RWPE2 (cell line): Measurements from ENCODE around the gene MELTF.

Experiments
- ATAC-seq: fragments of 200-7000 bp; cut with Tn5 transposase; 3 replicates; pipeline ENCODE4 v1.9.1; 2021; ENCODE audit warnings: low read depth
- DNase-seq: peaks from one replicate; pipeline ENCODE4 v3.0.0-alpha.2; 2020; ENCODE audit warnings: low spot score
- H3K27ac ChIP-seq: fragments of 450-650 bp; 2 replicates; pipeline ENCODE4 v1.5.1; 2017; ENCODE audit warnings: mild to moderate bottlenecking; ENCODE audit not compliant: poor library complexity, severe bottlenecking
- H3K27me3 ChIP-seq: fragments of 250-450 bp; sonication (Bioruptor Pico); 2 replicates; pipeline ENCODE4 v1.5.1; 2021; ENCODE audit warnings: mild to moderate bottlenecking, moderate library complexity; ENCODE audit not compliant: insufficient read depth, poor library complexity, severe bottlenecking
- H3K36me3 ChIP-seq: fragments of 250-450 bp; sonication (Bioruptor Pico); 2 replicates; pipeline ENCODE4 v1.5.1; 2020; ENCODE audit warnings: low read depth, mild to moderate bottlenecking, moderate library complexity
- H3K4me1 ChIP-seq: fragments of 250-450 bp; sonication (Bioruptor Pico); 2 replicates; pipeline ENCODE4 v1.5.1; 2021; ENCODE audit warnings: mild to moderate bottlenecking, moderate library complexity; ENCODE audit not compliant: insufficient read depth, poor library complexity, severe bottlenecking
- H3K4me3 ChIP-seq: fragments of 250-450 bp; sonication (Bioruptor Pico); 2 replicates; pipeline ENCODE4 v1.5.1; 2021; ENCODE audit warnings: mild to moderate bottlenecking, moderate library complexity; ENCODE audit not compliant: severe bottlenecking
- H3K9me3 ChIP-seq: fragments of 250-450 bp; sonication (Bioruptor Pico); 2 replicates; pipeline ENCODE4 v1.5.1; 2021; ENCODE audit warnings: mild to moderate bottlenecking, moderate library complexity; ENCODE audit not compliant: severe bottlenecking
- TF ChIP-seq, protein P1 (sequence below): fragments of 450-650 bp; IDR thresholded peaks from one replicate; pipeline ENCODE4 v1.5.1; 2017; ENCODE audit warnings: mild to moderate bottlenecking, moderate library complexity; ENCODE audit not compliant: poor library complexity, severe bottlenecking

MELTF gene

DNA sequence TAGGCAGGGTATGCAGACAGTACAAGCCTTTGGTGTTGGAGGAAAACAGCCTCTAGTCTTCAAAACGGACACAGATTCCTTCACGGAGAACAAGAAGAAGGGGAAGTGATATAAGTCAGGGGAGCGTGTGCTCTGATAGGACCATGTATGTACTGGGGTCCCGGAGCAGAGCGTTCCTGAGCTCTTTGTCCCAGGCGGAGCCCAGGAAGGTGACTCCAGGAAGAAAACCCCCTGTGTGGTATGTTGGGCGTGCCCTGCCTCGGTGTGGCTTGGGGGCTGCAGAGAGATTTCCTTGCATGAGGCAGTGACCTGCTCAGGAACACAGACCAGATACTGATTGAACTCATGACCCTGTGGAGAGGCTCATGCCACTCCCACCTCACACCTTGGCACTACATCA lies 21.7 kb downstream of the MELTF start:
- TF ChIP-seq, protein P1, sequence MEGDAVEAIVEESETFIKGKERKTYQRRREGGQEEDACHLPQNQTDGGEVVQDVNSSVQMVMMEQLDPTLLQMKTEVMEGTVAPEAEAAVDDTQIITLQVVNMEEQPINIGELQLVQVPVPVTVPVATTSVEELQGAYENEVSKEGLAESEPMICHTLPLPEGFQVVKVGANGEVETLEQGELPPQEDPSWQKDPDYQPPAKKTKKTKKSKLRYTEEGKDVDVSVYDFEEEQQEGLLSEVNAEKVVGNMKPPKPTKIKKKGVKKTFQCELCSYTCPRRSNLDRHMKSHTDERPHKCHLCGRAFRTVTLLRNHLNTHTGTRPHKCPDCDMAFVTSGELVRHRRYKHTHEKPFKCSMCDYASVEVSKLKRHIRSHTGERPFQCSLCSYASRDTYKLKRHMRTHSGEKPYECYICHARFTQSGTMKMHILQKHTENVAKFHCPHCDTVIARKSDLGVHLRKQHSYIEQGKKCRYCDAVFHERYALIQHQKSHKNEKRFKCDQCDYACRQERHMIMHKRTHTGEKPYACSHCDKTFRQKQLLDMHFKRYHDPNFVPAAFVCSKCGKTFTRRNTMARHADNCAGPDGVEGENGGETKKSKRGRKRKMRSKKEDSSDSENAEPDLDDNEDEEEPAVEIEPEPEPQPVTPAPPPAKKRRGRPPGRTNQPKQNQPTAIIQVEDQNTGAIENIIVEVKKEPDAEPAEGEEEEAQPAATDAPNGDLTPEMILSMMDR: no peak
- ATAC-seq (no peak), DNase-seq (peak; percentile 21)
- H3K4me3 ChIP-seq: no peak overlapping the region
- no peaks in the 10 kb centered on the region for H3K27me3 ChIP-seq
- no peak overlapping the region for H3K27ac ChIP-seq
- H3K9me3 ChIP-seq: no peaks in the 10 kb centered on the region
- no peaks in the 10 kb centered on the region for H3K4me1 ChIP-seq
- 0 out of 2 replicates have a peak, but pooled peaks cover 8% of the 10 kb centered on the region for H3K36me3 ChIP-seq

DNA sequence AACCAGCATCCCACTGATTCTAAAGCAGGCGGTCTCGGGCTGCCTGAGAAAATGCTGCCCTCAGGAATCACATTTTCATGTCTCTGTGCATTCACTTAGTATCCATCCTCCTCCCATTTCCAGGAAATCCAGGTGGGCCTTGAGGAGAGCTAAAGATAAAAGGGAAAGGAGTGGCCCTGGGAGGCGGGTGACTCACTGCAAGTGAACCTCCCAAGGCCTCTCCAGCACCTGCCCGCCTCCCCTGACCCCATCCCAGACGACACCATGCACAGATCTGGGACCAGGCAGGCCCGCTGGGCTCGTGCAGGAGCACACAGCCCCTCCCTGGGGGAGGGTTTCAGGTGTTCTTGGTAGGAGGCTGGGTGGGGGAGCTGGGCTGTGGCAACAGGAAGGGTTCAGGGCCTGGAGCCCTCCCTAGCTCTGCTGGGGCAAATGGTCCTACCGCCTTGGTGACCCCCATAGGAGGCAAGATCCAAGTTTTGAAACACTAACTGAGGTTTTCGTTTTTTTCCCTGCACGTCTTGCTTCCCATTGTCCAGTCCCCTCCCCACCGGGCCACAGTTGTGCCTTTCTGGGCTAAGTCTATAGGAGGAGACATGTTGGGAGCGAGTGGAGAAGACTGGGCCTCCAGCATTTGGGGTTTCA lies 22.2 kb downstream of the MELTF start:
- no peak overlapping the region for H3K4me3 ChIP-seq
- H3K4me1 ChIP-seq: no peaks in the 10 kb centered on the region
- no peaks in the 10 kb centered on the region for H3K9me3 ChIP-seq
- H3K27ac ChIP-seq: no peak overlapping the region
- peak; percentile 48 for ATAC-seq
- H3K36me3 ChIP-seq: 0 out of 2 replicates have a peak, but pooled peaks cover 8% of the 10 kb centered on the region
- H3K27me3 ChIP-seq: no peaks in the 10 kb centered on the region
- TF ChIP-seq, protein P1: no peak
- DNase-seq: peak; percentile 55

DNA sequence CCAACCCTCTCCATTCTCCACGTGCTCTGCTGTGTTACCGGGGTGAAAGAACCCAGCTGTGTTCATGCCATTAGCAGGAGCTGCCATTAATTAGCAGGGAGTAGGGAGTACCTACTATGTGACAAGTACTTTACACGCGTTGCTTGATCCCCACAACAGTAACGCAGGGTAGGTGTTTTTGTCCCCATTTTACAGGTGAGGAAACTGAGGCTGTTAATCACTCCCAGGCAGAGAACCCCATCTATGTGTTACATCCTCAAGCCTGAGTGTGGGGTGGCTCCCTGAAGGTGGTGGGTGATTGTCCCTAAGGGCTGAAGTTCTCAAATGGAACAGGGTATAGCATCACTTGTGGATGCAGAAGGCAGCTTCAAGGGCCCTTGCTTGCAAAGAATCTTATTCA lies 22.8 kb downstream of the MELTF start:
- no peak for DNase-seq
- TF ChIP-seq, protein P1: no peak
- H3K27ac ChIP-seq: no peak overlapping the region
- no peak for ATAC-seq
- H3K36me3 ChIP-seq: 0 out of 2 replicates have a peak, but pooled peaks cover 8% of the 10 kb centered on the region
- no peaks in the 10 kb centered on the region for H3K27me3 ChIP-seq
- no peak overlapping the region for H3K4me3 ChIP-seq
- H3K9me3 ChIP-seq: no peaks in the 10 kb centered on the region
- peaks cover 2% of the 10 kb centered on the region for H3K4me1 ChIP-seq

DNA sequence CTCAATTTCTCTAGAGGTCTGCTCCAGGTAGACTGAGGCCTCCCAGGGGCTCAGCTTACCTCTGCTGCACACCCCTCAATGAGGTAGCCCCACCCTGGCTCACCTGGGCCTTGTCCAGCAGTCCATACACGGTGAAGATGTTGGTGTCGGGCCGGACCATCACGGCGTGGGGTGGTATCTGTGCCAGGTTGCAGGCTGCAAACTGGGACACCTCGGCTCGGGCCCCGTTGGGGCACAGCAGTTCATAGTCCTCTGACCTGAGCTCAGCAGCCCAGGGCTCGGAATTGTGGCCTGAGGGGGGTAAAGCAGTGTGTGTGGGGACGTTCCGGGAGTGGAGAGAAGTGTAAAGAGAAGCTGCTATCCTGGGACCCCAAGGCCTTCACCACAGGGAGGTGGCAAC lies 23.2 kb downstream of the MELTF start:
- TF ChIP-seq, protein P1: no peak
- DNase-seq (peak; percentile 59), ATAC-seq (no peak)
- Histone ChIP-seq H3K4me1 (peaks cover 5% of the 10 kb centered on the region), H3K36me3 (0 out of 2 replicates have a peak, but pooled peaks cover 8% of the 10 kb centered on the region), H3K27me3 (no peaks in the 10 kb centered on the region), H3K4me3 (no peak overlapping the region), H3K27ac (no peak overlapping the region), H3K9me3 (no peaks in the 10 kb centered on the region)
